ENCODE data around the gene NTRK3.

Gene NTRK3

DNA sequence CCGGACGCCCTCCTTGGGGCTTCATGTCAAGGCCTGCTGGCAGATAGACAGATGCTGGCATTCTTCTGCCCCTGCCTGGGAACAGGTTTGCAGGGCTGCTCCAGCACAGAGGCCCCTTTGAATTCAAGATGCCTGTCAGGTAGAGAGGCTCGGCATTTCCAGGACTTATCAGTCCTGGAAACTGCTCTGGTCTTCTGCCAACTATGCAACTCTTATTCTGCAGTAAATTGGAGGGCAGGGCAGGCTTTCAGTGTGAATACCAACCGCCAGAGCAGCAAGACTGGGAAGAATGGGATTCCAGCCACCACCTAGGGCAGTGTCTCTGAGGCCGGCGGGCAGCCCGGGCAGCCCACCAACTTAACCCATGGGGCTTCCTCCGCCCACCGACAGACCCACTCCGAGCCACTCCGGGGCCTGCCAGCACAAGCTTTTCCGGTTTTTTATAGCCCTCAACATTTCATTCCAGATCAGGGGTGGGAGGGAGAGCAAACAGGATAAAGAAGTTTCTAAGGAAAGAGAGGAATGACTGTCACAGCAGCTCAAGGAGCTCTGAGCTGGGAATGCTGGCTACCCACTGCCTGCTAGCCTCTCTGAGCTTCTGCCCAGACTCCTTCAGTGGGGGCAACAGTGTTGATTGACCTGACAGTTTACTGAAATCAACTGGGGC is 140.9 kb downstream of the NTRK3 start:
- no peak overlapping the region for H3K4me3 ChIP-seq (ENCODE audit: low read length, poor library complexity, severe bottlenecking)
- H3K9ac ChIP-seq (ENCODE audit: low read depth, low read length, poor library complexity, severe bottlenecking): no peak overlapping the region
- no peaks in the 10 kb centered on the region for H3K27me3 ChIP-seq (ENCODE audit: insufficient read depth, low read length, poor library complexity, severe bottlenecking)
- no peak overlapping the region for H3K4me2 ChIP-seq (ENCODE audit: low read depth, low read length, poor library complexity, severe bottlenecking)
- no peaks in the 10 kb centered on the region for H3F3A ChIP-seq (ENCODE audit: low read depth)
- no peak overlapping the region for H2AFZ ChIP-seq (ENCODE audit: low read length)
- no peaks in the 10 kb centered on the region for H3K4me1 ChIP-seq (ENCODE audit: insufficient read depth, low read length, poor library complexity, severe bottlenecking)
- TF ChIP-seq EZH2phosphoT487 (IDR thresholded peaks at IDR 0.05; ENCODE audit: borderline replicate concordance): no peak
- TF ChIP-seq, protein P1, sequence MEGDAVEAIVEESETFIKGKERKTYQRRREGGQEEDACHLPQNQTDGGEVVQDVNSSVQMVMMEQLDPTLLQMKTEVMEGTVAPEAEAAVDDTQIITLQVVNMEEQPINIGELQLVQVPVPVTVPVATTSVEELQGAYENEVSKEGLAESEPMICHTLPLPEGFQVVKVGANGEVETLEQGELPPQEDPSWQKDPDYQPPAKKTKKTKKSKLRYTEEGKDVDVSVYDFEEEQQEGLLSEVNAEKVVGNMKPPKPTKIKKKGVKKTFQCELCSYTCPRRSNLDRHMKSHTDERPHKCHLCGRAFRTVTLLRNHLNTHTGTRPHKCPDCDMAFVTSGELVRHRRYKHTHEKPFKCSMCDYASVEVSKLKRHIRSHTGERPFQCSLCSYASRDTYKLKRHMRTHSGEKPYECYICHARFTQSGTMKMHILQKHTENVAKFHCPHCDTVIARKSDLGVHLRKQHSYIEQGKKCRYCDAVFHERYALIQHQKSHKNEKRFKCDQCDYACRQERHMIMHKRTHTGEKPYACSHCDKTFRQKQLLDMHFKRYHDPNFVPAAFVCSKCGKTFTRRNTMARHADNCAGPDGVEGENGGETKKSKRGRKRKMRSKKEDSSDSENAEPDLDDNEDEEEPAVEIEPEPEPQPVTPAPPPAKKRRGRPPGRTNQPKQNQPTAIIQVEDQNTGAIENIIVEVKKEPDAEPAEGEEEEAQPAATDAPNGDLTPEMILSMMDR (conservative IDR thresholded peaks at IDR 0.05; ENCODE audit: low read length): no peak
- H4K20me1 ChIP-seq (ENCODE audit: insufficient read depth, low read length, poor library complexity, severe bottlenecking): no peaks in the 10 kb centered on the region
- H3K9me2 ChIP-seq (replicated peaks; ENCODE audit: low read depth, low read length): no peaks in the 10 kb centered on the region
- H3K9me3 ChIP-seq (ENCODE audit: insufficient read depth, low read depth, low read length): no peaks in the 10 kb centered on the region
- no peaks in the 10 kb centered on the region for H3K79me2 ChIP-seq (ENCODE audit: insufficient read depth, low read length)
- no peaks in the 10 kb centered on the region for H3K36me3 ChIP-seq (ENCODE audit: insufficient read depth, low read length)

DNA sequence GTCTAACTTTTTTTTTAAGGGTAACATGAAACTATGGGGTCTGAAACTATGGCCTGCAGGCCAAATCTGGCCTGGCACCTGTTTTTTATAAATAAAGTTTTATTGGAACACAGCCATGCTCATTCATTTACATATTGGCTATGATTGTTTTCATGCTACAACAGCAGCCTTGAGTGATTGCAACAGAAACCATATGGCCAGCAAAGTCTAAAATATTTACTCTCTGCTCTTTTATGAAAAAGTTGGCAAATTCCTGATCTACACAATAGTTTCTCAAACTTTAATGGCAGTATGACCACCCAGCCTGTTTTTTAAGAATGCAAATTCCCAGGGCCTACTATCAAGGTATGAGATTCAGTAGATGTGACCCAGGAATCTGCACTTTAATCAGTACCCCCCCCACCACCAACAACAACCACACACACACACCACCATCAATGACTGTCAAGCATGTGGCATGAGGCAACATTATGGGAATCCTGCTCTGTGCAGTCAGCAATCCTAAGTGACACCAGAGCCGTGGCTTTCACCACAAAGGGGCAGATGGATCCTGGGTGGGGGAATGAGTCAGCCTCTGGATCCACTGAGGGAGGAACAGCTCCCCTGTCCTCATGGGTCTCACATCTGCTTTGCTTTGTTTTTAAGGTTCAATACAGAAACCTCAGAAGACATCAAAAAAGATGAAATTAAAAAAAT is 142.8 kb downstream of the NTRK3 start:
- Histone ChIP-seq H3K4me3 (ENCODE audit: low read length, poor library complexity, severe bottlenecking) (no peak overlapping the region), H3K36me3 (ENCODE audit: insufficient read depth, low read length) (no peaks in the 10 kb centered on the region), H3K27me3 (ENCODE audit: insufficient read depth, low read length, poor library complexity, severe bottlenecking) (no peaks in the 10 kb centered on the region), H3K9me3 (ENCODE audit: insufficient read depth, low read depth, low read length) (no peaks in the 10 kb centered on the region), H3K79me2 (ENCODE audit: insufficient read depth, low read length) (no peaks in the 10 kb centered on the region), H2AFZ (ENCODE audit: low read length) (no peak overlapping the region), H3K4me1 (ENCODE audit: insufficient read depth, low read length, poor library complexity, severe bottlenecking) (no peaks in the 10 kb centered on the region), H3K4me2 (ENCODE audit: low read depth, low read length, poor library complexity, severe bottlenecking) (no peak overlapping the region), H3K9ac (ENCODE audit: low read depth, low read length, poor library complexity, severe bottlenecking) (no peak overlapping the region), H4K20me1 (ENCODE audit: insufficient read depth, low read length, poor library complexity, severe bottlenecking) (no peaks in the 10 kb centered on the region), H3K9me2 (replicated peaks; ENCODE audit: low read depth, low read length) (no peaks in the 10 kb centered on the region), H3F3A (ENCODE audit: low read depth) (no peaks in the 10 kb centered on the region)
- no peak for TF ChIP-seq EZH2phosphoT487 (IDR thresholded peaks at IDR 0.05; ENCODE audit: borderline replicate concordance)
- TF ChIP-seq, protein P1 (conservative IDR thresholded peaks at IDR 0.05; ENCODE audit: low read length): no peak

DNA sequence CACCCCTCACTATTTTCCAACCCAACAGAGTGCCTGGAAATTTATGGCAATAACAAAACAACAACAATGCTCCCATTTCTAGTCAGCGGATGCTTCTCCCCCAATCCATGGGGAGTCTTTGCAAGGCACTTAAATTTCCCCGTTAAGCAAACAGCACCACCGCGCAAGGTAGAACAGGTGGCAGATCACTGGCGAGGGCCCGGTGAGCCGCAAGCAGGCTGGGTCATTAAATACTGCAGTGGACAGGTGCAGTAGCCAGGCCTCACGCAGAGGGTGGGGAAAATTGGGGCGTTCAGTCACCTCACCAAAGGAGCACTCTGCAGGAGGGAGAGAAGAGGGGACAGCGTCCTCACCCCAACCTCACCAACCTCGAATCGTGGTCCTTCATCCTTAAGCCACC is 147.5 kb downstream of the NTRK3 start:
- H3K9me3 ChIP-seq (ENCODE audit: insufficient read depth, low read depth, low read length): no peaks in the 10 kb centered on the region
- no peaks in the 10 kb centered on the region for H4K20me1 ChIP-seq (ENCODE audit: insufficient read depth, low read length, poor library complexity, severe bottlenecking)
- H3K9ac ChIP-seq (ENCODE audit: low read depth, low read length, poor library complexity, severe bottlenecking): no peak overlapping the region
- no peaks in the 10 kb centered on the region for H3F3A ChIP-seq (ENCODE audit: low read depth)
- no peak overlapping the region for H3K4me2 ChIP-seq (ENCODE audit: low read depth, low read length, poor library complexity, severe bottlenecking)
- no peaks in the 10 kb centered on the region for H3K27me3 ChIP-seq (ENCODE audit: insufficient read depth, low read length, poor library complexity, severe bottlenecking)
- H3K4me1 ChIP-seq (ENCODE audit: insufficient read depth, low read length, poor library complexity, severe bottlenecking): no peaks in the 10 kb centered on the region
- no peak for TF ChIP-seq EZH2phosphoT487 (IDR thresholded peaks at IDR 0.05; ENCODE audit: borderline replicate concordance)
- TF ChIP-seq, protein P1 (conservative IDR thresholded peaks at IDR 0.05; ENCODE audit: low read length): no peak
- H3K9me2 ChIP-seq (replicated peaks; ENCODE audit: low read depth, low read length): no peaks in the 10 kb centered on the region
- H3K4me3 ChIP-seq (ENCODE audit: low read length, poor library complexity, severe bottlenecking): no peak overlapping the region
- H2AFZ ChIP-seq (ENCODE audit: low read length): no peak overlapping the region
- H3K36me3 ChIP-seq (ENCODE audit: insufficient read depth, low read length): no peaks in the 10 kb centered on the region
- H3K79me2 ChIP-seq (ENCODE audit: insufficient read depth, low read length): no peaks in the 10 kb centered on the region

Data from Loucy (cell line).